SK-N-SH treated with all-trans-retinoic acid at 6 μM for 48 hours (cell line): ENCODE measurements around the gene DNAI7.

ENCODE experiments used
- BACH2 ChIP-seq: fragments of 250-450 bp; sonication (Bioruptor Pico); IDR thresholded peaks from 2 replicates; pipeline ENCODE4 v1.9.0; 2021; ENCODE audit warnings: mild to moderate bottlenecking, borderline replicate concordance
- PATZ1 ChIP-seq: fragments of 250-450 bp; sonication (Bioruptor Pico); IDR thresholded peaks from 2 replicates; pipeline ENCODE4 v1.8.0; 2020; ENCODE audit warnings: mild to moderate bottlenecking, moderate library complexity, borderline replicate concordance
- RARB ChIP-seq: fragments of 250-450 bp; sonication (Bioruptor Pico); IDR thresholded peaks from 2 replicates; pipeline ENCODE4 v1.8.0; 2021; ENCODE audit warnings: mild to moderate bottlenecking, moderate library complexity
- TOX ChIP-seq: fragments of 250-450 bp; sonication (Bioruptor Pico); IDR thresholded peaks from 2 replicates; pipeline ENCODE4 v1.8.0; 2021; ENCODE audit warnings: mild to moderate bottlenecking, moderate library complexity, borderline replicate concordance
- TSHZ2 ChIP-seq: fragments of 250-450 bp; sonication (Bioruptor Pico); IDR thresholded peaks from 2 replicates; pipeline ENCODE4 v1.5.0; 2020; ENCODE audit warnings: mild to moderate bottlenecking, moderate library complexity
- TF ChIP-seq, protein P1 (sequence below): fragments of 250-450 bp; sonication (Bioruptor Pico); IDR thresholded peaks from 2 replicates; pipeline ENCODE4 v1.5.1; 2020; ENCODE audit warnings: low read depth, mild to moderate bottlenecking, moderate library complexity
- TF ChIP-seq, protein P2 (sequence below): fragments of 250-450 bp; sonication (Bioruptor Pico); IDR thresholded peaks from 2 replicates; pipeline ENCODE4 v1.5.1; 2021; ENCODE audit warnings: mild to moderate bottlenecking, moderate library complexity

- TF ChIP-seq, protein P1, sequence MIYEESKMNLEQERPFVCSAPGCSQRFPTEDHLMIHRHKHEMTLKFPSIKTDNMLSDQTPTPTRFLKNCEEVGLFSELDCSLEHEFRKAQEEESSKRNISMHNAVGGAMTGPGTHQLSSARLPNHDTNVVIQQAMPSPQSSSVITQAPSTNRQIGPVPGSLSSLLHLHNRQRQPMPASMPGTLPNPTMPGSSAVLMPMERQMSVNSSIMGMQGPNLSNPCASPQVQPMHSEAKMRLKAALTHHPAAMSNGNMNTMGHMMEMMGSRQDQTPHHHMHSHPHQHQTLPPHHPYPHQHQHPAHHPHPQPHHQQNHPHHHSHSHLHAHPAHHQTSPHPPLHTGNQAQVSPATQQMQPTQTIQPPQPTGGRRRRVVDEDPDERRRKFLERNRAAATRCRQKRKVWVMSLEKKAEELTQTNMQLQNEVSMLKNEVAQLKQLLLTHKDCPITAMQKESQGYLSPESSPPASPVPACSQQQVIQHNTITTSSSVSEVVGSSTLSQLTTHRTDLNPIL (CRISPR knock-in tag), result no peak
- TF ChIP-seq BACH2 (CRISPR knock-in tag) (no peak), PATZ1 (CRISPR knock-in tag) (no peak), RARB (CRISPR knock-in tag) (no peak), TOX (CRISPR knock-in tag) (no peak), TSHZ2 (CRISPR knock-in tag) (no peak)
- TF ChIP-seq, protein P2, sequence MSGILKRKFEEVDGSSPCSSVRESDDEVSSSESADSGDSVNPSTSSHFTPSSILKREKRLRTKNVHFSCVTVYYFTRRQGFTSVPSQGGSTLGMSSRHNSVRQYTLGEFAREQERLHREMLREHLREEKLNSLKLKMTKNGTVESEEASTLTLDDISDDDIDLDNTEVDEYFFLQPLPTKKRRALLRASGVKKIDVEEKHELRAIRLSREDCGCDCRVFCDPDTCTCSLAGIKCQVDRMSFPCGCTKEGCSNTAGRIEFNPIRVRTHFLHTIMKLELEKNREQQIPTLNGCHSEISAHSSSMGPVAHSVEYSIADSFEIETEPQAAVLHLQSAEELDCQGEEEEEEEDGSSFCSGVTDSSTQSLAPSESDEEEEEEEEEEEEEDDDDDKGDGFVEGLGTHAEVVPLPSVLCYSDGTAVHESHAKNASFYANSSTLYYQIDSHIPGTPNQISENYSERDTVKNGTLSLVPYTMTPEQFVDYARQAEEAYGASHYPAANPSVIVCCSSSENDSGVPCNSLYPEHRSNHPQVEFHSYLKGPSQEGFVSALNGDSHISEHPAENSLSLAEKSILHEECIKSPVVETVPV (CRISPR knock-in tag), result no peak
Measured at GRCh38 chr12:25186788-25187402, 8.1 kb downstream of the DNAI7 start.
